Pons (tissue), 1 donor: Measurements from ENCODE around the gene TMEM269.

Experiments
- DNase-seq: peaks from one replicate; pipeline ENCODE4 v3.0.0-alpha.2; 2016; ENCODE audit warnings: low spot score

Gene TMEM269

GRCh38 chr1:42848823-42849537 lies 64.2 kb downstream of the TMEM269 start:
- no peak for DNase-seq

GRCh38 chr1:42849944-42850343 lies 65.2 kb downstream of the TMEM269 start:
- no peak for DNase-seq
